Measurements from ENCODE around the gene ALX3. TPM values are rescaled to one million over a fixed set of nuclear protein-coding genes. Genes with fewer than 3 reads are reported as not detected.

The ALX3 gene
- total and polyA plus RNA-seq, 2 of the 8 experiments (the other 6 are each of a cell fraction or from before 2014, with no cell fraction given): 0.20 TPM; not detected in 1

DNA sequence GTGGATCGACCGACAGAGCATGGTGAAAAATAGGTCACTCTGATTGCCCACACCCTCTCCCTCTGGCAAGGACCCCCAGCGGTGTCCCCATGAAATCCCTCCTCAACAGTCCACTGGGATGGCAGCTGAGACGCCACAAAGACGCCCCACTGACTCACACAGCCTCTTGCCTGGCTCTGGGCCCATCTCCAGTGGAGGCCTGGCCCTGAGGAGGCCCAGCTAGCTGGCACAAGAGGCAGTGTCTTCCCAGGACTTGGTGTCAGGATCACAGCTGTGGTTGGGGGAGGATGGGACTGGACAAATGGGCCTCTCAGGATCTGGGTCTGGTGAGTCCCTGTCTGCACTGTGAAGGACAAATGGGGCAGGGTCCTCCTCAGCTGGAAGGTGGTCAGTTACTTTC is 4.6 kb downstream of the ALX3 start:
- Histone ChIP-seq H3K56ac (replicated peaks; ENCODE audit: insufficient read length, low read depth, low read length) (no peak overlapping the region), H2AK5ac (ENCODE audit: low read depth, low read length) (no peak overlapping the region), H2BK120ac (replicated peaks; ENCODE audit: low read depth, low read length) (no peak overlapping the region), H2BK20ac (ENCODE audit: low read length) (no peak overlapping the region), H3K27me3 (replicated peaks in 1 of 4; ENCODE audit: control insufficient read depth in 3 of 4, extremely low read depth in 1 of 4, insufficient read depth in 3 of 4, low read length in 3 of 4) (peaks cover 51 to 65% (median 58%) of the 10 kb centered on the region in 4 experiments), H4K8ac (ENCODE audit: extremely low read depth, insufficient read depth, low read length) (no peak overlapping the region), H3K4ac (replicated peaks; ENCODE audit: insufficient read length, low read depth, low read length) (no peak overlapping the region), H2BK15ac (ENCODE audit: low read length) (no peak overlapping the region), H4K20me1 (replicated peaks in 1 of 2; ENCODE audit: control insufficient read depth in 1 of 2, insufficient read depth in 2 of 2, low read length in 2 of 2) (peaks cover 7 to 8% of the 10 kb centered on the region in 2 experiments), H4K5ac (ENCODE audit: insufficient read length, low read depth, low read length) (no peak overlapping the region), H2BK12ac (ENCODE audit: low read depth, low read length) (no peak overlapping the region), H3K4me2 (ENCODE audit: insufficient read depth in 1 of 2, low read depth in 2 of 2, low read length in 2 of 2) (no peak overlapping the region), H3K27ac (ENCODE audit: low read depth, low read length) (no peak overlapping the region), H3K4me1 (replicated peaks in 1 of 4; ENCODE audit: control insufficient read depth in 3 of 4, insufficient read depth in 4 of 4, low read length in 3 of 4) (peaks cover under 1 to 28% (median 15%) of the 10 kb centered on the region in 4 experiments; a peak in 6 of 7 replicates), H3K9me3 (ENCODE audit: insufficient read depth in 2 of 2, low read depth in 1 of 2, low read length in 1 of 2) (no peaks in the 10 kb centered on the region; a peak in 1 of 4 replicates), H2AFZ (ENCODE audit: low read length) (no peak overlapping the region), H2BK5ac (ENCODE audit: low read depth, low read length) (no peak overlapping the region), H3K18ac (ENCODE audit: extremely low read depth, low read length) (no peak overlapping the region), H3K23me2 (ENCODE audit: low read depth, low read length) (peaks cover 7% of the 10 kb centered on the region; the same call in 1 of the 2 replicates), H3K79me1 (ENCODE audit: low read depth, low read length) (no peaks in the 10 kb centered on the region), H3K23ac (ENCODE audit: insufficient read length) (no peak overlapping the region), H3K36me3 (ENCODE audit: control insufficient read depth in 2 of 4, insufficient read depth in 4 of 4, low read length in 3 of 4) (peaks cover 0 to 8% (median 0%) of the 10 kb centered on the region in 4 experiments; a peak in 3 of 8 replicates), H4K91ac (replicated peaks; ENCODE audit: insufficient read length, low read length) (no peak overlapping the region), H3K14ac (ENCODE audit: insufficient read length) (no peak overlapping the region), H3K9ac (replicated peaks in 1 of 4; ENCODE audit: extremely low read depth in 1 of 4, low read depth in 3 of 4, low read length in 3 of 4) (no peak overlapping the region), H3K4me3 (ENCODE audit: extremely low read depth in 1 of 4, insufficient read depth in 2 of 4, low read depth in 3 of 4, low read length in 4 of 4) (no peak overlapping the region), H3K79me2 (ENCODE audit: control insufficient read depth in 1 of 2, insufficient read depth in 2 of 2, low read length in 2 of 2) (no peaks in the 10 kb centered on the region)
- ChIA-PET CTCF (ENCODE audit: partially characterized antibody) (interaction anchor here (0.9 to 52.4 kb wide), 8 partner anchors 12 to 394 kb away, joined by 3 to 1450 read pairs (median 5); partner anchors contain the start of genes ALX3 and STRIP1), POLR2A (ENCODE audit: partially characterized antibody) (interaction anchor here (0.8 to 1.9 kb wide), 4 partner anchors 9 to 39 kb away, joined by 3 to 7 read pairs (median 4); no protein-coding TSS in a partner anchor)
- 84% methylated on average over 5 of the region's 5 CpGs; no CpG with 5 or more reads in 1 of the 2 experiments for WGBS, 2 experiments (ENCODE audit: extremely low coverage in 1 of 2, insufficient coverage in 1 of 2, insufficient read length in 1 of 2, insufficient replicate concordance in 2 of 2, low coverage in 1 of 2, low lambda C conversion rate in 2 of 2, missing lambda C conversion rate in 1 of 2)
- no peak for DNase-seq (ENCODE audit: low read depth in 1 of 2, low spot score in 2 of 2)
- FAIRE-seq: no peak
- no peak for TF ChIP-seq JUN (IDR thresholded peaks at IDR 0.05; ENCODE audit: low read depth, low read length)
- TF ChIP-seq TEAD4 (IDR thresholded peaks at IDR 0.05; ENCODE audit: low read depth, low read length): no peak
- no peak for TF ChIP-seq NRF1 (IDR thresholded peaks at IDR 0.05; ENCODE audit: low read depth, low read length)
- TF ChIP-seq RXRA (IDR thresholded peaks at IDR 0.05; ENCODE audit: insufficient read depth, low read depth, low read length): no peak
- TF ChIP-seq SAP30 (IDR thresholded peaks at IDR 0.05; ENCODE audit: insufficient read depth, insufficient replicate concordance, low read length): no peak
- TF ChIP-seq SUZ12 (IDR thresholded peaks at IDR 0.05; ENCODE audit: low read length): no peak
- no peak for TF ChIP-seq CBX8 (IDR thresholded peaks at IDR 0.05; ENCODE audit: borderline replicate concordance, low read depth, low read length)
- TF ChIP-seq CHD1 (IDR thresholded peaks at IDR 0.05; ENCODE audit: low read depth, low read length): no peak
- TF ChIP-seq, protein P1, sequence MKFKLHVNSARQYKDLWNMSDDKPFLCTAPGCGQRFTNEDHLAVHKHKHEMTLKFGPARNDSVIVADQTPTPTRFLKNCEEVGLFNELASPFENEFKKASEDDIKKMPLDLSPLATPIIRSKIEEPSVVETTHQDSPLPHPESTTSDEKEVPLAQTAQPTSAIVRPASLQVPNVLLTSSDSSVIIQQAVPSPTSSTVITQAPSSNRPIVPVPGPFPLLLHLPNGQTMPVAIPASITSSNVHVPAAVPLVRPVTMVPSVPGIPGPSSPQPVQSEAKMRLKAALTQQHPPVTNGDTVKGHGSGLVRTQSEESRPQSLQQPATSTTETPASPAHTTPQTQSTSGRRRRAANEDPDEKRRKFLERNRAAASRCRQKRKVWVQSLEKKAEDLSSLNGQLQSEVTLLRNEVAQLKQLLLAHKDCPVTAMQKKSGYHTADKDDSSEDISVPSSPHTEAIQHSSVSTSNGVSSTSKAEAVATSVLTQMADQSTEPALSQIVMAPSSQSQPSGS (IDR thresholded peaks at IDR 0.05; ENCODE audit: low read length): no peak
- no peak for TF ChIP-seq EGR1 (IDR thresholded peaks at IDR 0.05; ENCODE audit: borderline replicate concordance, low read depth, low read length)
- no peak for TF ChIP-seq EP300 (IDR thresholded peaks at IDR 0.05; ENCODE audit: borderline replicate concordance in 1 of 2, low read depth in 2 of 2, low read length in 2 of 2)
- TF ChIP-seq SP4 (IDR thresholded peaks at IDR 0.05; ENCODE audit: low read length): no peak

Data from H1 (cell line).